Measurements from ENCODE around the gene FAM72D.
"Not testable (repeated sequence)": the region's sequence is repeated elsewhere in the genome, so short reads cannot be mapped to it uniquely, and the experiment has no call there.

Gene FAM72D

GRCh38 chr1:145093517-145094149, 2.1 kb upstream of the FAM72D start:
- DNase-seq: not testable (repeated sequence)

- not testable (repeated sequence) for DNase-seq
These were observed 1.0 kb upstream of the FAM72D start for GRCh38 chr1:145094655-145095211.

GRCh38 chr1:145101725-145102124, 6.0 kb downstream of the FAM72D start:
- DNase-seq: not testable (repeated sequence)

- DNase-seq: not testable (repeated sequence)
These were observed 7.5 kb downstream of the FAM72D start for GRCh38 chr1:145103294-145103693.

GRCh38 chr1:145111674-145112073, 15.9 kb downstream of the FAM72D start:
- DNase-seq: not testable (repeated sequence)

GRCh38 chr1:145112703-145113102, 16.9 kb downstream of the FAM72D start:
- DNase-seq: not testable (repeated sequence)

GRCh38 chr1:145114560-145115057, 18.8 kb downstream of the FAM72D start:
- not testable (repeated sequence) for DNase-seq

- DNase-seq: not testable (repeated sequence)
These were observed 20.1 kb downstream of the FAM72D start for GRCh38 chr1:145115587-145116493.

- DNase-seq: not testable (repeated sequence)
These were observed 24.1 kb downstream of the FAM72D start for GRCh38 chr1:145119842-145120241.

GRCh38 chr1:145122344-145123061, 26.7 kb downstream of the FAM72D start:
- not testable (repeated sequence) for DNase-seq

- not testable (repeated sequence) for DNase-seq
These were observed 27.3 kb downstream of the FAM72D start for GRCh38 chr1:145123062-145123395.

- not testable (repeated sequence) for DNase-seq
These were observed 28.3 kb downstream of the FAM72D start for GRCh38 chr1:145123992-145124641.

- not testable (repeated sequence) for DNase-seq
These were observed 29.3 kb downstream of the FAM72D start for GRCh38 chr1:145125112-145125511.

GRCh38 chr1:145127144-145127543, 31.4 kb downstream of the FAM72D start:
- not testable (repeated sequence) for DNase-seq

- not testable (repeated sequence) for DNase-seq
These were observed 33.1 kb downstream of the FAM72D start for GRCh38 chr1:145128697-145129469.

GRCh38 chr1:145134476-145134875, 38.7 kb downstream of the FAM72D start:
- DNase-seq: not testable (repeated sequence)

- DNase-seq: not testable (repeated sequence)
These were observed 44.8 kb downstream of the FAM72D start for GRCh38 chr1:145140549-145140948.

- DNase-seq: not testable (repeated sequence)
These were observed 48.6 kb downstream of the FAM72D start for GRCh38 chr1:145144264-145144913.

- DNase-seq: not testable (repeated sequence)
These were observed 50.5 kb downstream of the FAM72D start for GRCh38 chr1:145146308-145146707.

GRCh38 chr1:145147172-145147571, 51.4 kb downstream of the FAM72D start:
- DNase-seq: not testable (repeated sequence)

GRCh38 chr1:145155421-145155820, 59.6 kb downstream of the FAM72D start:
- DNase-seq: not testable (repeated sequence)
